Stimulated activated CD8-positive, alpha-beta memory T cell treated with anti-CD3 and anti-CD28 coated beads, Interleukin-7, amount 100 ng/mL, for 24 hours (primary cell): Measurements from ENCODE around the gene RRAGC.

ENCODE experiments used
- DNase-seq: peaks from one replicate; pipeline ENCODE4 v3.0.0-alpha.2; 2020; ENCODE audit warnings: low read depth

Gene RRAGC

GRCh38 chr1:38859561-38860453, at the start of gene RRAGC:
RRAGC (minus strand) TSS chr1:38859772; CDS start chr1:38859646, 126 bp downstream.
- DNase-seq, result peak; percentile 98

GRCh38 chr1:38908821-38909220, 49.2 kb upstream of the RRAGC start:
- no peak for DNase-seq

GRCh38 chr1:38905985-38906384, 46.4 kb upstream of the RRAGC start:
- DNase-seq, result no peak

- DNase-seq, result no peak
Observed at GRCh38 chr1:38899560-38899959, 40.0 kb upstream of the RRAGC start.

GRCh38 chr1:38898653-38899230, 39.2 kb upstream of the RRAGC start:
- DNase-seq, result no peak

- no peak for DNase-seq
Observed at GRCh38 chr1:38896169-38896568, 36.6 kb upstream of the RRAGC start.

- no peak for DNase-seq
Observed at GRCh38 chr1:38892976-38893375, 33.4 kb upstream of the RRAGC start.

- no peak for DNase-seq
Observed at GRCh38 chr1:38891753-38892152, 32.2 kb upstream of the RRAGC start.

GRCh38 chr1:38889589-38889988, 30.0 kb upstream of the RRAGC start:
- DNase-seq, result no peak

GRCh38 chr1:38888423-38889333, 29.1 kb upstream of the RRAGC start:
- DNase-seq, result no peak

- DNase-seq, result no peak
Observed at GRCh38 chr1:38885092-38885491, 25.5 kb upstream of the RRAGC start.

- no peak for DNase-seq
Observed at GRCh38 chr1:38881487-38881886, 21.9 kb upstream of the RRAGC start, which contains the start of gene GJA9. GJA9 (minus strand) TSS chr1:38881587; CDS start chr1:38876098, 5,489 bp downstream.

- DNase-seq, result no peak
Observed at GRCh38 chr1:38875811-38876210, 16.2 kb upstream of the RRAGC start.

- DNase-seq, result peak; percentile 88
Observed at GRCh38 chr1:38873027-38873969, 13.7 kb upstream of the RRAGC start, which contains the start of gene MYCBP. MYCBP (minus strand) TSS chr1:38873348; CDS start chr1:38873305, 43 bp downstream.

GRCh38 chr1:38872401-38873026, 12.9 kb upstream of the RRAGC start:
- DNase-seq, result peak; percentile 18

- no peak for DNase-seq
Observed at GRCh38 chr1:38870996-38871395, 11.4 kb upstream of the RRAGC start.

- DNase-seq, result no peak
Observed at GRCh38 chr1:38867208-38867607, 7.6 kb upstream of the RRAGC start.

GRCh38 chr1:38865112-38865715, 5.6 kb upstream of the RRAGC start:
- DNase-seq, result no peak

GRCh38 chr1:38860454-38860795, 853 bp upstream of the RRAGC start:
- DNase-seq, result no peak

GRCh38 chr1:38858833-38859560, 575 bp downstream of the RRAGC start:
- DNase-seq, result no peak
